ENCODE measurements around the gene MTHFR.

DNA sequence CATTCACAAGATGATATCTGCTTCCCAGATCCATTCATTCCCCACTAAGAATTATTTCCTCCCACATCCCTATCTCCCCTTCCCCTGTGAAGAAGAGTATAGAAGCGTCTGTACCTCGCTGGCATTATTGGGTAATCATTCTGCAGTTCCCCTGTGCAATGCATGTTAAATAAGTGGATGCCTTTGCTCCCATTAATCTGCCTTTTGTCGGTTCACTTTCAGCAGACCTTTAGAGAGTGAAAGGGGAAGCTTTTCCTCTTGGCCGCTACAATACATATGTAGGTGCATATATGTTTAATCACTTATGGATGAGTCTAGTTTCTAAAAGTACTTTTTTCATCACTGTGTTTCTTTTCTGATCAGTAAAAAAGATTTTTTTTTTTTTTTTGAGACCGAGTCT, 7.3 kb upstream of the MTHFR start:
- TF ChIP-seq, protein P1, sequence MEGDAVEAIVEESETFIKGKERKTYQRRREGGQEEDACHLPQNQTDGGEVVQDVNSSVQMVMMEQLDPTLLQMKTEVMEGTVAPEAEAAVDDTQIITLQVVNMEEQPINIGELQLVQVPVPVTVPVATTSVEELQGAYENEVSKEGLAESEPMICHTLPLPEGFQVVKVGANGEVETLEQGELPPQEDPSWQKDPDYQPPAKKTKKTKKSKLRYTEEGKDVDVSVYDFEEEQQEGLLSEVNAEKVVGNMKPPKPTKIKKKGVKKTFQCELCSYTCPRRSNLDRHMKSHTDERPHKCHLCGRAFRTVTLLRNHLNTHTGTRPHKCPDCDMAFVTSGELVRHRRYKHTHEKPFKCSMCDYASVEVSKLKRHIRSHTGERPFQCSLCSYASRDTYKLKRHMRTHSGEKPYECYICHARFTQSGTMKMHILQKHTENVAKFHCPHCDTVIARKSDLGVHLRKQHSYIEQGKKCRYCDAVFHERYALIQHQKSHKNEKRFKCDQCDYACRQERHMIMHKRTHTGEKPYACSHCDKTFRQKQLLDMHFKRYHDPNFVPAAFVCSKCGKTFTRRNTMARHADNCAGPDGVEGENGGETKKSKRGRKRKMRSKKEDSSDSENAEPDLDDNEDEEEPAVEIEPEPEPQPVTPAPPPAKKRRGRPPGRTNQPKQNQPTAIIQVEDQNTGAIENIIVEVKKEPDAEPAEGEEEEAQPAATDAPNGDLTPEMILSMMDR (IDR thresholded peaks at IDR 0.05; ENCODE audit: insufficient read depth, low read depth, low read length): no peak
- no peak for TF ChIP-seq EZH2 (IDR thresholded peaks at IDR 0.05; ENCODE audit: insufficient read depth, low read length)

All from astrocyte (in vitro differentiated cells and primary cell).